NK-92 (cell line): ENCODE data around the gene CIROP.
"Not testable (repeated sequence)": the region's sequence is repeated elsewhere in the genome, so short reads cannot be mapped to it uniquely, and the experiment has no call there.

Experiments
- DNase-seq: peaks from one replicate; lab custom pipeline; 2025; ENCODE audit not compliant: unreplicated experiment; lab: John Stamatoyannopoulos, UW

Gene CIROP

DNA sequence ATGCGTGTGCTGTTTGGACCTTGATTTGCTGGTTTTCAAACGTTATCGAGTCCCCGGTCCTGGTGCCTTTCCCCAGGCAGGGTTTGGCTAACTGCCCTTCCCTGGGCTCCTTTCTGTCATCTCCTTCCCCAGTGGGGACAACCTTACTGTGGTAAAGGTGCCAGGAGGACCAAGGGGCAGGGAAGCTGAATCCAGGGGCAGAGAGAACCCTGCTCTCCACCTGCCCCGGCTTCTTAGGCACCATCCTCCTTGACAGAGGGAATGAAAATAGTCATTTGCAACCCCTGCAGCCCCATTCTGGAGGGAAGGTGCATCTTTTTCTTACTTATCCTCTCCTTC is 9.3 kb upstream of the CIROP start:
- no peak for DNase-seq

DNA sequence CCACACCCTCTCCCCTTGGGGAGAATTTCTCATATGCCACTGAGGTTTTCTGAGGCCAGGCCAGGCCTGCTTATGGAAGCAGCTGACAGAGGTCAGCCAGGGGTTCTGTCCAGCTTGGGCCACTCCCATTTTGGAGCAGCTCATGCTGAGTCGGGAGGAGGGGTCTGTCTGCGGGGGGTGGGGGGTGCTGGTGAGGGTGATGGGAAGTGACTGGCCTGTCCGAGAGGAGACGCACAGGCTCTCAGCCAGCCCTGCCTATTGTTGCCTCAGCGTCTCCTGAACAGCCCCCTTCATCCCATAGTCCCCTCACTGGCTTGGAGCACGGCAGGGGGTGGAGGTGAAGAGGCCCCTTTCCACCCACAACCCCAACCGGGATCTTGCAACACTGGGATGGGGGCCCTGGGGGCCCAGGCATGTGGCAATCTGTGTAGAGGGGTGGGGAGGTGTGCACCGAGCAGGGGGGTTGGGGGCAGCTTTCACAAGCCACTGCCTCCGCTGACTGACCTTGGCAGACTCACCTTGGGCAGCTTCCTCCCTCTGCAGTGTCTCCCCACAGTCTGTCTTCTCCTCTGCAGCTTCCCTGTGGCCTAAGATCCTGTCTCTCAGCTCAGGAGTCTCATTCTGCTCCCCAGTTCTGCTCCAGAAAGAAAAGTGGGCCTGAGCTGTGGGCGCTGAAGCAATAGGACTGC is 8.8 kb upstream of the CIROP start:
- no peak for DNase-seq

DNA sequence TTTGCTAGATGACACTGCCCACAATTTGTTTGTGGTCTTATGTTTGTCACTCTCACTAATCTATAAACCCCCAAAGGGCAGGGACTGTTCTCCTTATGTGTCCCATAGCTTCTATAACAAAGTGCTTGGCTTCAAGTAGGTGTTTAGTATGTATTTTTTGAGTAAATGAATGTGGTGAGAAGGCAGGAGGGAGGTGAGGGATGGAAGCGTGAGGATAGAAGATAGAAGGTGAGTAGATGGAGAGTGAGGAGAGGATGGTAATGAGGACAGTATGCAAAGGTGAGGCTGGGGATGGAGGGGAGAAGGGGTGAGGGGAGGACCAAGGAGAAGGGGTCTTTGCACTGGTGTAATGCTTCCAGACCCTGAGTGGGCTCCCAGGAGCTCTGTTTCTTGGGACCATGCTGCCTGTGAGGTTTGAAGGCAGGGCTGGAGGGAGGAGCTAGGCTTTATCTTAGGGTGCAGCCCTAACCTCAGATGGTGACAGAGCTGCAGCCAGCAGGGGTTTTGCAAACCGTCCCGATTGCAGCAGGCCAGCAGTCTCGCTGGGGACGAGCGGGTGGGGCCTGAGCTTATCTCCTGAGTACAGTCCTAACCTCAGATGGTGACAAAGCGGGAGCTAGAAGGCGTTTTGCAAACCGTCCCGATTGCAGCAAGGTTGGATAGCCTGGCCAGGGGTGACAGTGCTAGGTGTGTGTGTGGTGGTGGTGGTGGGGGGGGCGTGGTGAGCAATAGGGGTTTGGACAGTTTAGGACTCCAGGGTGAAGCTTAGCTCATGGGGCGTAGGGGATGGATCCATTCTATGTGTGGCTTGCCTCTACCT is 7.8 kb upstream of the CIROP start:
- no peak for DNase-seq

DNA sequence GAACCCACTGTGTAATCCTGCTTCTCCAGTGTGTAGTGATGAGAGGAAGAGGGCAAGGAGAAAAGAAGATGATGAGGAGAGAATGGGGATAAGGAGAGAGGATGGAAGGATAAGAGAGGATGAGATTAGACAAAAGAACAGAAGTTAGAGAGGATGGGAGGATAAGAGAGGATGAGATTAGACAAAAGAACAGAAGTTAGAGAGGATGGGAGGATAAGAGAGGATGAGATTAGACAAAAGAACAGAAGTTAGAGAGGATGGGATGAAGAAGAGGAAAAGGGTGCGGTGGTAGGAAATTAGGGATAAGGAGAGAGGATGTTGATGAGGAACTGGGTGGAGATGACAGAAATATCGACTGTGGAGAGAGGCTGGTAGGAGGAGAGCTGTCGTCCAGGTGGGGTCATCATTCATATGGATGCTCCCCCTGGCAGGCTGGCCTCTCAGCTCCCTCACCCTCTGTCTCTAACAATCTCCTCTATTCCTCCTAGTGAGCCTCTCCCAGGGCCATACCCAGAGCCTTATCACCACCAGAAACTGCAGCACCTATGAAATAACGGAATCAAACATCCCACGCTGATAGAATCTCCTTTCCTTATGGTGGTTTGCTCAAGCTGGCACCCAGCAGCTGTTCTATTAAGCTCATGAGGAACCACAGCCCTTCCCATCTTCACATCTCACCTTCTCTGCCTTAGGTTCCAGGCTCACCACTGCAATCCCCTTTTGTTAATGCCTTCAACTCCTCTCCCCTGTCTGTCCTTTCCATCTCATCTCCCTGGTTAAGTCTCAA is 6.0 kb upstream of the CIROP start:
- DNase-seq: no peak

DNA sequence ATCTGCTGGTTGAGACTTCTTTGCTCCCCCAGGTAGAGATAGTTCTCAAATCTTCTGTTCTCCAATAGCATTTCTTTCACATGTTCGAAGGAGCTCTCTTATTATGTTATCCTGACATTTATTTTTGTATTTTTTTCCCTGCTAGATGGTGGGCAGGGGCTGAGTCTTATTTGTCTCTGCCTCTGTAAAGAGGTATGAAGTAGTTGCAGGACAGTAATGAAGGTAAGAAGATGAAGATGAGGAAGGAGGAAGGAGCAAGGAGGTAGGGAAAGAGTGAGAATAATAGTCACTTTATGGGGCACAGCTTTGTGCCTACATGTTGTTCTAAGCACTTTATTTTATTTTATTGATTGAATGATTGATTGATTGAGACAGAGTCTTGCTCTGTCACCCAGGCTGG is 5.0 kb upstream of the CIROP start:
- DNase-seq: no peak

DNA sequence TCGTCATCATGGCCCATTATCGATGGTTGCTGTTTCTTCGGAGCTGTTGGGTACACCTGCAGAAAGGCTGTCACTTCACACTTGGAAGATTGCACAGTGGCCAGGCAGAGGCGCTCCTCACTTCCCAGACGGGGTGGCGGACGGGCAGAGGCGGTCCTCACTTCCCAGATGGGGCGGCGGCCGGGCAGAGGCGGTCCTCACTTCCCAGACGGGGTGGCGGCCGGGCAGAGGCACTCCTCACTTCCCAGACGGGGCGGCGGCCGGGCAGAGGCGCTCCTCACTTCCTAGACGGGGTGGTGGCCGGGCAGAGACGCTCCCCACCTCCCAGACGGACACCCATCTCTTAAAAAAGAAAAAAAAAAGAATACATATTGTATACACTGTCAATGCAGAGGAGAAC is 3.4 kb upstream of the CIROP start:
- not testable (repeated sequence) for DNase-seq

DNA sequence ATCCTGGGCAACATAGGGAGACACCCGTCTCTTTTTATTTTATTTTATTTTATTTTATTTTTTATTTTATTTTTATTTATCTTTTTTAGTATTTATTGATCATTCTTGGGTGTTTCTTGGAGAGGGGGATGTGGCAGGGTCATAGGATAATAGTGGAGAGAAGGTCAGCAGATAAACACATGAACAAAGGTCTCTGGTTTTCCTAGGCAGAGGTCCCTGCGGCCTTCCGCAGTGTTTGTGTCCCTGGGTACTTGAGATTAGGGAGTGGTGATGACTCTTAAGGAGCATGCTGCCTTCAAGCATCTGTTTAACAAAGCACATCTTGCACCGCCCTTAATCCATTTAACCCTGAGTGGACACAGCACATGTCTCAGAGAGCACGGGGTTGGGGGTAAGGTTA is 2.8 kb upstream of the CIROP start:
- DNase-seq: not testable (repeated sequence)

DNA sequence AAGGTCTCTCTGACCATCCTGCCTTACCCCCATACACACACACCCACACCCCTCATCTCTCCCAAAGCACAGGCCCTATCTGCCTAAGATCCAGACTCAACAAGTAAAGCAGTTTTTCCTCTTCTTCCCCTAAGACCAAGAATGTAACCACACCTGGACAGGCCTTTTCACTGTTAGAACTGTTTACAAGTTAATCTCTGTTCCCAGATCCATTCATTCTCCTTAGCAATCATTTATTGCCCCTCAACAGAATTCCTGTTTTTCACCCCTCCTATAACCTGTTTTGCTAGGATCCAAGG is 1.9 kb upstream of the CIROP start:
- no peak for DNase-seq

DNA sequence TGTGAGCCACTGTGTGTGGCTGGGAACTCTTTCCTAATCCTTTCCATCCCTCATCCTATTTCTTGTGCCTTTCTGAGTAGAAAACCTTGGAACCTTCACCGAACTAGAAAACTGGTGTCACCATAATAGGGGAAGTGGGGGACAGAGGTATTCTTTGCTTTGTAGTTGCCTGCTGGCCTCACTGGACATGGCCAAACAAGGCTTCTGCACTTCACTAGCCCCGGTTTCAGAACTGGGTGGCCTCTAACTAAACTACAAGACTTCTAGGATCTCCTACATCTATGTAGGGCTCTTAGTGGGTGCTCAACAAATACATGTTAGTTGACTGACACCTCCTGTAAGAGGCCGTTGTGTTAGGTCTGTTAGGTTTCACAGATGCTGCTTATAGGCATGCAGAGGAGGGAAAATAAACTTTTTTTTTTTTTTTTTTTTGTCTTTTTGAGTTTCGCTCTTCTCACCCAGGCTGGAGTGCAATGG is 597 bp upstream of the CIROP start:
- no peak for DNase-seq

DNA sequence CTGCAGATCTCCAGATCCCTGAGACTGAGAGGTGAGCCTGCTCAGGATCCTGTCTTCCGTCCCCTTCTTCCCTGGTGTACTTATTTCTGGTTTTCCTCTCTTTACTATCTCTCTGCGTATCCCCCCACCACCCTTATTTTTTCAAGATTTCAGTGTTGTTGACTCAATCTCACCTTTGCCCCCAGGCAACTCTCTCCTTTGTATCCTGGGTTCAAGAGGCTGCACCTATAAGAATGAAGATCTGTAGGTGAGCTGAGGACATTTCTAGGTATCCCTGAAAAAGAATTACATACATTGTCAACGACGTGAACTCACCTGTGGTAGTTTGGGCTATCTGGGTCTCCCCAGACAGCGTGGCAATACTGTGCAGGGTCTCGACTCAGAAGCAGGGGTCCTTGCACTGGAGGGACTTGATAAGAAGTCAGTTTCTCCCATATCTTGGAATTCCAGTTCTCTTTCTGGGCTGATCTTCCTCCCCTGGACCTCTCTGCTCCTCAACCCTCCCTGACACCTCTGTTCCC is 659 bp downstream of the CIROP start:
- DNase-seq: no peak

DNA sequence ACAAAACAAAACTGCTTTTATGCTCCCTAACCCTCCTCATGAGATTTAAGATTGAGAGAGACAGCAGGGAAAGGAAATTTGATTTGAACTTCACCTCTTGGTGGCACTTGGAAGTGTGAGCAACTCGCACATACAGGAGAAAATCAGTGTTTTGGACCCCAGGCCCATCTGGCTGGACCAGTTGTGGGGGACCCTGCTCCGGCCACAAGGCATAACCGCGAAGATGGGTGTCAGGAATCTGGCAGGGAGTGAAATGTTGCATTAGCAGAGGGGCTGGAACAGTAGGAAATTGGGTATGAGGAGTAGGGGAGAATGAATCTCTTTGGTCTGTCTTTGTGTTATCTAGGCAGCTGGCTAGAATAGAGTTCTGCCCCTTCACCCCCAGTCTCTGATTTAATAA is 1.2 kb downstream of the CIROP start:
- DNase-seq: no peak

DNA sequence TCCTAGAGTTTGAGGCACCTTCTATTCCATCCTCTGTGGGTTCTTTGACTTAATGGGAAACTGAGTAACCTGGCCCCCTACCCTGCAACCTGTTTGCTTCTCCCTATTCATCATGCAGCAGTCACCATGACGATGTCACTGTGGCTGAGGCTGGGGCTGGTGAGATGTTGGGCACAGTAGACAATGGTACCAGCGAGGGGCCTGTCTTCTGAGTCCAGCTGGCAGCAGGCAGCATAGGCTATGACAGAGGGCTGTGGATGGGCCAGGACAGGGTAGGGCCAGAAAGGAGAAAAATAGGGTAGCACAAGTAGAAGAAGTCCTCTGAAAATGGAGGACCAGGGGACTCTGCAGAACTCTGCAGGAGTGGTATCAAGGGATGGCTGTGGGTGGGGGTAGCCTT is 2.0 kb downstream of the CIROP start:
- no peak for DNase-seq

DNA sequence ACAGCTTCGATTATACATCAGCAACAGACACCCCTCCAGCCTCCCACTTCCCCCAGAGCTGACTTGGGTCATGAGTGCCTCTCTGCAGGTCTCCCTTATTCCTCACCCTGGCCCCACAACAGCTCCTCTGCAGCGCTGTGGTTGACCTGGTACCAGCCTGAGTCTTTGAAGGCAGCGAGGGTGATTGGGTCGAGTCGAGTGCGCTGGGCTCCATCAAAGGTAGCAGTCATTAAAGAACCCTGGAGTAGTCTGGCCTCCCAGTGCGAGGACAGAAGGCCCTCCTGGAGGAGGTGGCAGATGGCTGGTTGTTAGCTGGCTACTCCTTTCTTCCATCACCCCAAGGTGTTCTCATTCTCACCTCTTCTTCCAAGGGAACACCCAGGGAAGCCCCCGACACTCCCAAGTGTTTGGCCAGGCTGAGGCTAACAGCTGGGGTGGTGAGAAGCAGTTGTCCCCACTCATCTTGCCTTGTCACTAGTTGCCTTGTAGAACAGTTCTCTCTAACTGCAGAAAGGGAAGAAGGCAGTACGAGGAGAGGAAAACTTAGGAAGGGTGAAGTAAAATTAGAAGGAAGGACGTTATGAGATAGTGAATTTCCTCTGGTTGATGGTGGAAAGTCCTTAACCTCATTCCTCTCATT is 2.7 kb downstream of the CIROP start:
- DNase-seq: no peak

DNA sequence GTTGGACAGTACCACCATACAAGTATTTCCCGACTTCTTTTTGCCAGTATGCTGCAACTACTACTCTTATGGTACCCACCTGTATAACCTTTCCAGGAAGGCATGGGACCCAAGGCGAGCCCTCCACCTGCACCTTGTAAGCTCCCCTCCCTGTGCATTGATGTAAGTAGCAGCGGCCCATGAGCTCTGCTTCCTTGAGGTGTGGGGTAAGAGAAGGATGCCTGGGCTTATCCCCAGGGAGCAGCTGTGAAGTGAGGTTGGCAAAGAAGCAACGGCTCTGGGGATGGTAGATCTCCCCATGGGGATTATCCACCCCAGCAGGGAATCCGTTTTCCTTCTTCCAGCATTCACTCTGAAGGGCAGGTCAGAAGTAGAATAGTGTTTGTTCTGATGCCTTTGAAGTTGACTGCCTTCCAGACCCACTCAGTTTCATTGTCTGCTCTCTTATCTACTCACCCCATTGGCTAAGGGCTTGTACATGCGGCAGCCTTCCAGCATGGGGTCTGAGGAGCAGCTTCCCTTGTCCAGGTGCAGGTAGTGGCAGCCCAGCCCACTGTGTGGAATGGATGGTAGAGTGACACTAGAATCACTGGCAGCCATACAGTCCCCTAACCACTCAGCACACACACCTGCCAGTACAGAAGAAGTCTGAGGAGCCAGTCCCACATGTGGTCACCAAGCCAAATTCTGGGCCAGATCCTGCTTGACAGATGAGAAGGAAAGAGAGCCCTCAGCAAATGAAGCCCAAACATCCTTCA is 3.4 kb downstream of the CIROP start:
- no peak for DNase-seq

DNA sequence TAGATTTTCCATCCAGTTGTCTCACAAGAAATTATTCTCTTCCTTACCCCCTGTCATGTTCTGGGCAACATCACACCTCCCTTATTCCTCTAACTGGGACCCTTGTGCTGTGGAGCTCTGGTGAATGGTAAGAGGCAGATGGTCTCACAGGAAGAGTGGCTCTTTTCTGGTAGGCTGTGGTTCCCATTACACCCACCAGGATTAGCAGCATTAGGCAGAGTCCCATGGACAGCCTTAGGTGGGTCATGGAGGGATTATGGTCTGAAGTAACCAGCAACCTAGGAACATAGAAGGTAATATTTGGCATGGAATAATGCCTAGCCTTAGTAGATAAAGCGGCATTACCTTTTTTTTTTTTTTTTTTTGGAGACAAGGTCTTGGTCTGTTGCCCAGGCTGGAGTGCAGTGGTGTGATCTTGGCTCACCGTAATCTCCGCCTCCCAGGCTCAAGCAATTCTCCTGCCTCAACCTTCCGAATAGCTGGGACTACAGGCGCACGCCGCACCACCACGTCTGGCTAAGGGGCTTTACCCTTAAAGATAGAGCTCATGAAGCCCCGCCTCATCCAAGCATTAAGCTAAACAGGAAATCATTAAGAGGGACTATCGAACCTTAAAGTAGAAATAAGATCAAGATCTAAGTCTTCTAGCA is 5.5 kb downstream of the CIROP start:
- no peak for DNase-seq

DNA sequence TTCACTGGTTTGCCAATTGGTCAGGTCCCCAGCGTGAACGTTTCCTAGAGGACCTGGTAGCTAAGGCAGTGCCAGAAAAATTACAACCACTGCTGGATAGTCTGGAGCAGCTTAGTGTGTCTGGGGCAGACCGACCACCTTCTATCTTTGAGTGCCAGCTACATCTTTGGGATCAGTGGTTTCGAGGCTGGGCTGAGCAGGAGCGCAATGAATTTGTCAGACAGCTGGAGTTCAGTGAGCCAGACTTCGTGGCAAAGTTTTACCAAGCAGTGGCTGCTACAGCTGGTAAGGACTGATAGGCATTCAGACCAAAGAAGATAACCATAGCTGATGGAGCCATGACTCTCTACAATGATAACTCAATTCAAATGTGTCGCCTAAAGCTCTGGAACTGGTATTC is 7.0 kb downstream of the CIROP start:
- no peak for DNase-seq

DNA sequence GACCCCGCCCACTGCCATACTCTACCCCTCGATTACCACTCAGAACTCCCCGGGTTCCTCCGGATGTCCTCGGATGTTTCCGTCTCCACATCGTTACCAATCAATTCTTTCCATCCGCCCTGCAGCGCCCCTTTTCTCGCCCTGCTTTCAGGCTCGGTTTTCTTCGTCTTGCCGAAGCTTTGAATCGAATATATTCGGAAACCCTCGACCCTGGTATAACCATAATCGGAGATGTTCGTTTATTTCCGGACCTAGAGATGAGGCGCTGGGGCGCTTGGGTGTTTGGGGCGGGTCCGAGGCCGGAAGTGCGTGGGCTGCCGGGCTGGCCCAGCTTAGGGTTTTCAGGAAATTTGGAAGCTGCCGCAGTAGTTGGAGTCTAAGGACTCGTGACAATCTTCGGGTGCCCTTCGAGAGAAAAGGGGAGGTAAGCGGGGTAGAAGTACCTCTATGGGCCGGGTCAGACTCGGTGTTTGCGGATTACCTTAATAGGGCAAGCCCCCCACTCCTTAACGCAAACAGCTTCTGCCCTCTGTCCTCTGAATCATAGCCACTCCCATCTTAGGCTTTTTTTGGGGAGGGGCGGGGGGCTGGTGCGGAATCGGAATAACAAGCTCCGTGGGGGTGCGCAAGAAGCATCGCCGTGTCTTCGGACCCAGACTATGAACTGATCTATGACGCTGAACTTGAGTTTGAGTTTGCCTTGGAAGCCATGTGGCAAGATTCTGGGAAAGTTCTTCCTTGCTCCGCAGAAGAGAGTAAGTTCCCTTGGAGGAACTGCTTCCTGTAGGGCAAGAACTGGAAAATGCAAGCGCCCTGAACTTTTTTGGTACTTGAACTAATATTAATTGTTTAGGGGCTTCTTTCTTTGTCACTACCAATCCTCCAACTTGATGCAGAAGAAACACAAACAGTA is 9.3 kb downstream of the CIROP start, which contains the start of gene C14orf119:
Gene C14orf119, plus strand, starts transcription at position 310 of the 913 bp plus-strand sequence. CDS start 2,154 bp downstream, outside the sequence.
- DNase-seq: no peak

DNA sequence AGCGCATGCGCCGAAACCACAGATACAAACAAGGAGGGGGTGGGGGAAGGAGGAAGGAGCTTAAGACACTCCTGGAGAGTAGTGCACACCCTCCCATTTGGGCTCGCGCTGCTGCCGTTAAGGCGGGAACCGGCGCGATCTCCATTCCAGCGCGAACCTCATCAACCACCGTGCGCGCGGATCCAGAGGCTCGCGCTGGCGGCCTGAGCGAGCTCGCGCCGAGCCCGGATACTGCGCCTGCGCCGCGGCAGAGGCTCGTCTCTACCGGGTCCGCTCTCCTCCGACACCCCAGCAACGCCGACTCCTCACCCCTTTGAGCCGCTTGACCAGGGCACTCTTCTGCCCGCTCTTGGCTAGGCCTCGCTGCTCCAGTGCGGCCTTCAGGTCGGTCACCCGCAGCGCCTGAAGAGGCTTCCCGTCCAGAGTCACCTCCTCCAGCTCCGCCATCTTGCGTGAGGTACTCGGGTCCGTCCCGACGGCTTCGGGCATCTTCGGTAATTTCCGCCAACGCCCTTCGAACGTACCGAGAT is 10.1 kb downstream of the CIROP start, which contains the start of gene ACIN1:
Gene ACIN1, minus strand, starts transcription at position 471 of the 530 bp plus-strand sequence. Its CDS starts 24 bp downstream, at position 447.
- DNase-seq: no peak
